Esophagus muscularis mucosa (tissue), 4 donors: ENCODE results near the gene IGFBP2. TPM values are rescaled to one million over a fixed set of nuclear protein-coding genes. Genes with fewer than 3 reads are reported as not detected.

Experiments used
- DNase-seq: peaks from one replicate; pipeline ENCODE4 v3.0.0-alpha.2; 2017; ENCODE audit errors: extremely low spot score
- H3K27ac ChIP-seq, 4 donors: fragments of 200-600 bp; sonication (generic); replicated peaks in 1 of 4; 1 replicate in 3 of 4; 2 replicates in 1 of 4; pipeline ENCODE4 v1.5.1; 2016 to 2019; ENCODE audit warnings: mild to moderate bottlenecking in 1 of 4
- H3K27me3 ChIP-seq, 4 donors: fragments of 200-600 bp; sonication (generic); one replicate each; pipeline versions ENCODE4 v1.5.1 to v1.6.0; 2016 to 2019
- H3K36me3 ChIP-seq, 4 donors: fragments of 200-600 bp; sonication (generic); one replicate each; pipeline ENCODE4 v1.5.1; 2016 to 2019
- H3K4me1 ChIP-seq, 4 donors: fragments of 200-600 bp; sonication (generic); one replicate each; pipeline ENCODE4 v1.5.1; 2016 to 2019
- H3K4me3 ChIP-seq, 4 donors: fragments of 200-600 bp; sonication (generic); 1 replicate in 2 of 4; 2 replicates in 2 of 4; pipeline ENCODE4 v1.5.1; 2016 to 2019; ENCODE audit warnings: mild to moderate bottlenecking in 4 of 4, moderate library complexity in 1 of 4
- H3K9me3 ChIP-seq, 4 donors: fragments of 200-600 bp; sonication (generic); 1 replicate in 3 of 4; 2 replicates in 1 of 4; pipeline ENCODE4 v1.5.1; 2016 to 2019
- CTCF ChIP-seq, 3 experiments: fragments of 200-600 bp in 2 of 3; fragments of 450-650 bp in 1 of 3; sonication (generic) in 2 of 3; IDR thresholded peaks; one replicate each; pipeline ENCODE4 v1.5.1; 2017 to 2019; ENCODE audit warnings: antibody characterized with exemption in 3 of 3, mild to moderate bottlenecking in 2 of 3, moderate library complexity in 1 of 3
- EP300 ChIP-seq: sonication (generic); formaldehyde crosslinking; IDR thresholded peaks from one replicate; pipeline ENCODE4 v1.6.1; 2017; ENCODE audit warnings: antibody characterized with exemption
- POLR2A ChIP-seq: fragments of 450-650 bp; IDR thresholded peaks from one replicate; pipeline ENCODE4 v1.6.1; 2017; ENCODE audit warnings: antibody characterized with exemption, moderate library complexity, mild to moderate bottlenecking, low read depth
- POLR2AphosphoS5 ChIP-seq, 2 donors: sonication (generic); formaldehyde crosslinking; IDR thresholded peaks; one replicate each; pipeline ENCODE4 v1.6.1; 2017; ENCODE audit warnings: antibody characterized with exemption in 2 of 2
- WGBS: methylation state at CpG from one replicate; pipeline ENCODE4 v1.1.5; 2018; 5-methylcytosine and 5-hydroxymethylcytosine counted together
- intact Hi-C: fragments of 100-400 bp; cut with DNase I; formaldehyde crosslinking; loops from one replicate; pipeline ENCODE4 v1.15.1; 2023
- total RNA-seq, 4 donors: library from RNA; depleted of rRNA; stranded (reverse); fragments of >200 nt; gene quantifications; one replicate each; pipeline versions ENCODE4 v1.1.0 to v1.2.1, GENCODE V29; 2016

Gene IGFBP2
- total RNA-seq, 4 donors from 2014 or later = 188 to 446 (median 280) TPM

GRCh38 chr2:216698895-216699294 is 65.7 kb downstream of the IGFBP2 start:
- Histone ChIP-seq H3K4me3 (no peak overlapping the region), H3K9me3 (peaks cover 0 to 3% (median 0%) of the 10 kb centered on the region in 4 donors), H3K36me3 (no peaks in the 10 kb centered on the region), H3K27me3 (peaks cover 0 to 6% (median 0%) of the 10 kb centered on the region in 4 donors), H3K4me1 (peaks cover 43 to 74% (median 71%) of the 10 kb centered on the region in 4 donors), H3K27ac (peak overlapping the region; percentile 84 to 94 (median 88))
- 14% methylated on average over 5 of the region's 5 CpGs for WGBS
- DNase-seq = no peak
- TF ChIP-seq CTCF (IDR thresholded peaks at IDR 0.05) = peak; percentile 67 to 81 (median 68)
- TF ChIP-seq POLR2AphosphoS5 (IDR thresholded peaks at IDR 0.05) = no peak
- intact Hi-C loops = loop anchor here (2.0 to 10.0 kb wide), 3 partner anchors 463 to 812 kb away; no protein-coding TSS in a partner anchor

GRCh38 chr2:216700088-216700567 is 66.9 kb downstream of the IGFBP2 start:
- TF ChIP-seq CTCF (IDR thresholded peaks at IDR 0.05) = no peak
- no peak for TF ChIP-seq EP300
- TF ChIP-seq POLR2A = no peak
- TF ChIP-seq POLR2AphosphoS5 (IDR thresholded peaks at IDR 0.05) = no peak
- H3K27me3 ChIP-seq = no peaks in the 10 kb centered on the region
- 31% methylated on average over 7 of the region's 7 CpGs for WGBS
- no peaks in the 10 kb centered on the region for H3K9me3 ChIP-seq
- H3K36me3 ChIP-seq = no peaks in the 10 kb centered on the region
- DNase-seq = no peak
- peak overlapping the region; percentile 69 to 94 (median 88) for H3K27ac ChIP-seq
- peaks cover 30 to 62% (median 58%) of the 10 kb centered on the region in 4 donors for H3K4me1 ChIP-seq
- H3K4me3 ChIP-seq = peak overlapping the region; percentile 2 to 18 (median 12)
- intact Hi-C loops = loop anchor here (10.0 kb wide), 1 partner anchor 945 kb away; no protein-coding TSS in a partner anchor

- H3K27me3 ChIP-seq = no peaks in the 10 kb centered on the region
- H3K4me3 ChIP-seq = no peak overlapping the region
- intact Hi-C loops = loop anchor here (10.0 kb wide), 1 partner anchor 944 kb away; no protein-coding TSS in a partner anchor
- TF ChIP-seq POLR2A = no peak
- TF ChIP-seq EP300 = no peak
- TF ChIP-seq POLR2AphosphoS5 (IDR thresholded peaks at IDR 0.05) = no peak
- no peak for TF ChIP-seq CTCF (IDR thresholded peaks at IDR 0.05)
- H3K36me3 ChIP-seq = no peaks in the 10 kb centered on the region
- no peaks in the 10 kb centered on the region for H3K9me3 ChIP-seq
- peaks cover 24 to 55% (median 52%) of the 10 kb centered on the region in 4 donors for H3K4me1 ChIP-seq
- WGBS = 62% methylated on average over 5 of the region's 5 CpGs
- DNase-seq = no peak
- H3K27ac ChIP-seq = peak overlapping the region; percentile 69 to 94 (median 88)
Observed at GRCh38 chr2:216700781-216701180, 67.6 kb downstream of the IGFBP2 start.

- H3K27me3 ChIP-seq = no peaks in the 10 kb centered on the region
- WGBS = 98% methylated on average over 7 of the region's 7 CpGs
- H3K4me3 ChIP-seq = no peak overlapping the region
- H3K4me1 ChIP-seq = peaks cover 17 to 48% (median 44%) of the 10 kb centered on the region in 4 donors
- no peaks in the 10 kb centered on the region for H3K36me3 ChIP-seq
- DNase-seq = no peak
- no peaks in the 10 kb centered on the region for H3K9me3 ChIP-seq
- intact Hi-C loops = loop anchor here (10.0 kb wide), 1 partner anchor 943 kb away; no protein-coding TSS in a partner anchor
- no peak overlapping the region for H3K27ac ChIP-seq
- no peak for TF ChIP-seq POLR2AphosphoS5 (IDR thresholded peaks at IDR 0.05)
- TF ChIP-seq POLR2A = no peak
- TF ChIP-seq CTCF (IDR thresholded peaks at IDR 0.05) = no peak
- no peak for TF ChIP-seq EP300
Observed at GRCh38 chr2:216701544-216701943, 68.3 kb downstream of the IGFBP2 start.
